Measurements from ENCODE around the gene NPAS3.

Gene NPAS3

DNA sequence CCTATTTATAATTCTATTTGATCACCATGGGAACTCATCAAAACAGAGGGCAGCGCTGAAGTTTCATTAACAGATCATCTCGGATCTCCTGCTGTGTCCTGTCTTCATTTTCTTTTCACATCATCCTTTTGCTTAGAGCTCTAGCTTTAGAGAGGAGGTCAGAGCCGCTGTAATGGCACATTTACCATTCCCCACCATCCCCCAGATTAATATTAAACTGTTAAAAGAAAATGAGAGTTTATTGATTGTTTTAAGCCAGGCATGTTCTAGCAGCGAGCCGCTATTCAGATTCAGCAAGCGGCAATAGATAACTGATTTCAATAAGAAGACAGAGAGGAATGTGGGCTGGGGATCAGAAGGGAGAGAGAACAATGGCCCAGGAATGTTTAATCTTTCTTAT lies 703.4 kb downstream of the NPAS3 start:
- no peak for DNase-seq (ENCODE audit: low read depth in 2 of 2)

DNA sequence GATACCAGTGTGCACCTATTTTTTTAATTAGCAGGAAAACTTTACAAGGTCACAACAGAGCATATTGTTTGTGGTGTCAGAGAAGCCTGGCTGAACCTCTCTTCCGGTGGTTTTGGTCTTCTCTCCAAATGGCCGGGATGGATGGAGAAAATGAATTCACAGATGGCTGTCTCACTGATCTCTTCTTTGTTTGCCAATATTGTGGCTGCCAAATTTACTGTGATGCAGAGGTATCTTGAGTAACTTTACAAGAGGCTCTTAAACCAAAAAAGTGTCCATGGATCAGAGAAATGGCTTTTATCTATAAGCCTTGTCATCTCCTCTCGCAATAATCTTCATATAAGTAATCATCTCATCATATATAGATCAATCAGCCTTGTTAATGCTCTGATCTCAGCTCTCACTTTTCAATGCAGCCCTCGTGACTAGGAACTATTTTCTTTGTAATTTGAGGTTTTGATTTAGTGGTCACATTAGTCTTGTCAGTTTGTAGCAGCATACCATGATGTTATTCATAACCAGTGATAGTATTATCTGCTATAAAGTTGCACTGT lies 704.1 kb downstream of the NPAS3 start:
- DNase-seq (ENCODE audit: low read depth in 2 of 2), result no peak

DNA sequence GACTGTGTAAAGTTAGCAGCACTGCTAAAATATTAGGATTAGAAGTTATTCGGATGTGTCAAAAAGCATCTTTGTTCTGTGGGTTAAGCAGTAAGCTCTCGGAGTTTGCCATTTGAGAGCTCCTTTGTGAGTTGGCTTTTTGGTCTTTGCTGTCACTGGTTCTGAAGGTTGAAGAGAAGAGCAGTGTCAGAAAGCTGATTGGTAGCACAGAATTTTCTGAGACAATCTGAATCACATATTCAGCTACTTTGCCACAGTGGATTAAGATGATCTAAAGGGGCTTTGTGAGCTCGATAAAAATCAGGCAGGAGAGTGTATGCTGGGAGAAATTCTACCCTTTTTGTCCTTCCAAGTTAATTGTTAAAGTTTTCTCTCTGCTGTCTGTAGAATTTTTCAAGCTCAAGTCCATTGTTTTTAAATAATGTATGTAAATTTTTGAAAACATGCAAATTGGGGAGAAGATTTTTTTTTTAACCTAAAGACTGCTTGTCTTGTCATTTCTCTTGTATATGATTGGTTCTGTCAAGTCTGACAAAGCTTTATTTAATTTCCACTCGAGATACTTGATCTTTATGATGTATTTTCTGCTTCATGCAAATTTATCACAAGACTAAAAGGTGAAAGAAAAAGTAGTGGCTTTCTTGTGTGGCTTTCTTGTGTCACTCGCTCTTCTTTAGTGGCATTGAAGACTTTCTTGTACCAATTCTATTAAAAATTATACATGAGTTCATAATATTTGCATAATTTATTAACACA lies 704.9 kb downstream of the NPAS3 start:
- DNase-seq (ENCODE audit: low read depth in 2 of 2), result no peak

DNA sequence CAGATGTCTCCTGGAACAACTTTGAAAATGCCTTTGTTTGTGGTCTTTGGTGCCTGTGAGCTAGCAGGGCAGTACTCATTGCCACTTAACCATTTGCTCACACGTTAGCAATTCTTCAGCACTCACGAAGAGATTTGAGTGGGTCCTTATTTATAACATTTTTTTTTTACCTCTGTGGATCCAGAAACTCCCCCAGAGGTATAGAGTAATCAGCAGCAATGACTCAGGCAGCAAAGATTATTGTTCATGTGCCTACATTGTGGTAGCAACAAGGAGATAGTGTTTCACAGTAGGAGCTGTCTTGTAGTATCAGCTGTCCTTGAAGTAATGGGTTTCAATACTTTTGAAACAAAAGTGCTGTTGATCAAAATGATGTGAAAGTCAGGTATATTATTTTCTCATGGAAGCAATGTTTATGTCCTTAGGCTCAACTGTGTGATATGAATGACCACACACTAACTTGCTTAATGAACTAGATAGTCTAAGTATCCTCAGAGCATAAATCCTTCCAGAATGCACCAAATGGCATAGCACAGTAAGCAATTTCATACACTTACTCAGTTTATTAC lies 708.1 kb downstream of the NPAS3 start:
- DNase-seq (ENCODE audit: low read depth in 2 of 2), result no peak

DNA sequence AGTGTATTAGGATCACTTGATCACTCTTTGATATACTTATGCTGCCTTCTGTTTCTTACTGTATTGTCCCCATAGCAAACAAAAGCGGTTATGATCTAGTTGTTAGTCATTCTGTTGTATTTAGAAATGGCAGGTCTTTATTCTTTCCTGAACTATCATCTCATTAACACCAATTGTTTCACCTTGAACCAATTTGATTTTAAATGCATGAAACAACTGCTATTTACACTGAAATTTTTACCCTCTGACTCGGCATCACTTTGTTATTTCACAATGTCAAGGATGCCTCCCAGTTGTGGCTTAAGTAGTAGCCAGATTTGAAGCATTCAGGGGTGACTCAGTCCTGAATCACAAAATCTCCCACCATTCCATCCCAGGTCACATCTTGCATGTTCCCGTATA lies 708.7 kb downstream of the NPAS3 start:
- no peak for DNase-seq (ENCODE audit: low read depth in 2 of 2)

DNA sequence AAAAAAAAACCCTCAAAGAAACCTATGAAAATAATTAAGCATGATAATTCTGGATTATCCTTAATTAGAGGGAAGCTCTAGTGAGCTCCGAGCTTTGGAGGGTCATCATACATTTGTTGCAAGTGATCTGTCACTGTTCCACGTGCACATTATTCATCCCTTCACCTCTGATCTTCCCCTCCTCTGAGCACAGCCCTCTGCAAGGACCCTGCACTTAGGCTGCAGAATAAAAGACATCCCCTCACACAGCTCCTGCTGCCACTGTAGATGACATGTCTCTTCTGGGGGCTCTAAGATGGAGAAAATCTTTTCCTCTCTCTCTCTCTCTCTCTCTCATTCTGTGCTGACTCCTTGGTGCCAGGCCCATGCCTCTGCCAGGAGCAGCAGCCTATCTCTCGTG lies 711.8 kb downstream of the NPAS3 start:
- no peak for DNase-seq (ENCODE audit: low read depth in 2 of 2)

DNA sequence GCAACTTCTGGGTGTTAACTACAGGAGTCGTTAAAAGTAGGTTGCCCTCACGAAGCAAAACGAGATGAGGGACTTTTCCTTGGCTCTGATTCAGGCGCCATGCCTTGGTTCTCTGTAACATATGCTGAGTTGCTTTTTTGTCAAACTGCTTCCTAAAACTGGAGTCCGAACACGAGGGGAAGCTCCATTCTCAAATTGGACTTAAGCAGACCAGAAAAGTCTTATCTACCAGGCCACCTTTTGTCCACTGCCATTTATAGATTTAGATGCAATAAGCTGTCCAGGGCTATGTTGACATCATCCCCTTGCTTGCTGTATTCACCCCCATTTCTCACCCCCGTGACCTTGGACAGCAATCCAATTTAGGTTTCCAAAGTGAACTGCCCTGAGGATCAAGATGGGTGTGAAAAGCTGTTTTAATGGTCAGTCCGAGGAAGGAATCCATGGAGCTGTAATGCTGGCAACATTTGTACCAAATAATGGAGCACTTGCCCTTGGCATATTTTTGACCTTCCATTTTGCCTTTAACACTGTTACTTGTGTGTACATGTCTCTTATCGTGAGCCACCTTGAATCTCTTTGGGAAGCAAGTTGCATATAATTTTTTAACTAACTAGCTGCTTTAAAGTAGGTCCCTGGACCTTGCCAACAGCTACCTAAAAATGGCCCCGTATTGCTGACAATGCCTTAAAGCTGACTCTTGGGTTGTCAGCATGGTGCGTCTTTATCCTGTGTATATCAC lies 714.1 kb downstream of the NPAS3 start:
- no peak for DNase-seq (ENCODE audit: low read depth in 2 of 2)

DNA sequence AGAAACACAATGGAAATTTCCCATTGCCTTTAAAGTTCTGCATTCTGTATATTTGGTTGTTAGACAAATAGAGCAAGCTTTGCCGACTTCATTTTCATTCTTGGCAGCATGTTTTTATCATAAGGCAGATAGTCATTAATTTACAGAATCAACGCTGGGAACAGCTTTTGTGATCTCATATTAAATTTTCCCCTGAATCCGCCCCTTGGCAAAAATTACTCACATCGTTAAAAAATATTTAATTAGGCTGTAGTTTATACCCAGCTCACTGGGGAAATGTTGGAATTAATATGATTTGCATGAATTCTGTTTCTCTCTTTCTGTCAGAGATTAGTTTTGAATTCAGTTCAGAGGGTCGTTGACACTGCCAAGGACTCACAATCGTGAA lies 714.6 kb downstream of the NPAS3 start:
- no peak for DNase-seq (ENCODE audit: low read depth in 2 of 2)

DNA sequence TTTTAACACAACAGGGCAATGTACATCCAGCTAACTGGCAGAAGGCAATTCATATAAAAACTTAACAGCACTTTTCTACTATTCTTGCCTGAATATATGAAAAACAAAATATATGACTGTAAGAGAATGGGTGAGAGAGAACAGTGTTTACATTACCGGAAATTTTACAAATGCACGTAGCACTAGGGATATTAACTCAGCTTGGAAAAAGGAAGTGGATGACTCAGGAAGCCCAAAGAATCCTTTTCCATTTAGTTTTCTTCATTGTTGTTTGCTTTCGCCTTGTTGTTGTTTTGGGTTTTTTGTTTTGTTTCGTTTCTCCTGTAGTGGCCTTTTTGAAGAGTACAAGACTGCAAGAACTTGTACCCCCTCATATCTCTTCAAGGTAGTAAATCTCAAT lies 716.7 kb downstream of the NPAS3 start:
- no peak for DNase-seq (ENCODE audit: low read depth in 2 of 2)

DNA sequence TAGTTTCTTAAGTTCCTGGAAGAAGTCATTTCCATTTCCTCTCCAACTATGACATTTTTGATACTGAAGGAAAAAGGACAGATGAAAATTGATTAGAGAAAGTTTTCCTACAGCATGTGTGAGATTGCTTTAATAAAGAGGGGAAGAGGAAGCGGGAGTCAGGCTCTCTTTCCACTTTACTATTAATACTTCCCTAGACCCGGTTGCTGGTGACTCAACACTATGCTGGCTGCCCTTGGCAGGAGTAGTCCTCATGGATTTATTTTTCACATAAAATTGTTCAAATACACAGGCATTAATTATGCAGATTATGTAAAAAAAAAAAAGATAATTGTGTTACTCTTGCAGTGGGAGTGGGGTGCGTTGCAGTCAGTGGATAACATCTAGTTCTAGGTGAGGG lies 718.8 kb downstream of the NPAS3 start:
- DNase-seq (ENCODE audit: low read depth in 2 of 2), result no peak

DNA sequence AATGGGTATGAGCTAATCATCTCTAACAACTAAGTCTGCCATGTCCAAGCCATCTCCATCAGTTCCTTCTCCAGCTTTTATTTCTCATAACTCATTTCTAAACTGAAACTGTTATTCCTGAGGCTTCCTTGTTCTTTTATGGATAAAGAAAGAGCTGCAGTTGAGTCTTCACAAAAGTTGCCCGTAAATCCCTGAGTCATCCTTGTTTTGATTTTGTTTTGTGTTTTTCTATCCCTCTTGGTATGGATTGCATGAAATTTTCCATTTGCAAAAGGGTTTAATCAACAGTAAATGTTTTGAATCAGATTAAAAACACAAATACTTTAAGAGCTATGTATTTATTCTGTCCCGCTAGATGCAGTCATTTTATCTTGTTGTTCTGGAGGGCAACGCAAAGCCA lies 721.6 kb downstream of the NPAS3 start:
- DNase-seq (ENCODE audit: low read depth in 2 of 2), result no peak

DNA sequence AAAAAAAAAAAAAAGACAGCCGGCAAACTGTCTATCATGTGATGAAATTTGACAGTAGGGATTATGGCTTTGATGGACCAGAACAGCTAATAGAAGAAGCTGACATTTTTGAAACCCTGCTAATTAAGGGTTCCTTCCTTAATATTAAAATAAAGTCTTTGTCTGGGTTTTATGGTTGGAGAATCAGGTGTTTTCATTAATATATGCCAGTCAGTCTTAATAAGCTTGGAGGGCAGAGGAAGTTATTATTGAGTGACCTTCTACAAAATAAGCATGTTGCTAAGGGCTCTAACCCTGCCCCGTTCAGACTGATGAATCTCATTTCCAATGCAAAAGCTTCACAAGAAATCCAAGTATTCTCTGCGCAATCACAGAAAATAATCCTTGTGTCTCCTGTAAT lies 722.4 kb downstream of the NPAS3 start:
- no peak for DNase-seq (ENCODE audit: low read depth in 2 of 2)

DNA sequence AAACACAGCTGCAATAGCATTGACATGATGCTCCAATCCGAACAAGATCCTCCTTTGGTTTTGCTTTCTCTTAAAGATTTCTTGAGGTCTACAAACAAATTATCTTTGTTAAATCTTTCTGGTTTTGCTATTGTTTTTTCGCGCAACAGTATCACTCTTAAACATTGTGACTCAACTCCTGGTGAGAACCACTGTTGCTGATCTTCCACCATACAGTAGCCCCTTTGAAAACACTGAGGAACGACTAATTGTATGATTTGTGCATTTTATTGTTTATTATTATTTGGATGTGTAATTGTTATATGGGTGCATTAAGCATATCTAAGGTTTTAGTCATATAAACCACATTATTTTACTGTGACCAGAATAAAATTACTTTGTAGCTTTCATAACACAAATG lies 729.4 kb downstream of the NPAS3 start:
- no peak for DNase-seq (ENCODE audit: low read depth in 2 of 2)

DNA sequence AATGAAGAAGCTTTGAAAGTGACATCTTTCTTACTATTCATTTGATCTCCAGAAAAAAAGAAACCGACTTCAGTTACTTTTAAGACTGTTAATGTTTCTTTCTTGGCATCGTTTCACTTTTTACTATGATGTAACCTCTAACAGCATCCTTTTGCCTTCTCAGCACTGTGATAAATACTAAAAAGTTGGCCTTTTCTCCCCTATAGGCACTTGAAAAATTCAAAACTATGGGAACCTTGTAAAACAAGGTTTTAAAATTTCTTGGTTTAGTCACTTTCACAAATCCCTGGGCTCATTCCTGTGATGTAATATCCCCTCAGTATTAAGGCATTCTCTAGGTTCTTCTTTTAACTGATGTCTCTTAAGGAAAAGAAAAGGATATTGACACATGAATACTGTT lies 730.4 kb downstream of the NPAS3 start:
- no peak for DNase-seq (ENCODE audit: low read depth in 2 of 2)

DNA sequence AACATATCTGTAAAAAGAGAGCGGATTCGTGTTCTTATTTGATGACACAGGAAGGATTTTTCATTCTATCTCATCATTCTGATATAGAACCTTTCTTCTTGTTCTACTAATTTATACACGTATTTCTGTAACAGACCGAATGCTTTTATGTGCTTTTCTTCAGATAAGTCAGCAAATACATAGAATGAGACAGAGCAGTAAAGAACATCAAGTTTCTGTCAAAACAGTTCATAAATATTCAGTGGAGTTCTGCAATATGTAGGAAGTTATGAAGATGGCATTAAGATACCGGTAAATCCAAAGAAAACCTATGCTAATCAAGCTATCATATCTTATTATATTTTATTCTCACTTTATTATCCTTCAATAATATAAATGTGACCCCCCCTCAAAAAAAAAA lies 731.6 kb downstream of the NPAS3 start:
- no peak for DNase-seq (ENCODE audit: low read depth in 2 of 2)

DNA sequence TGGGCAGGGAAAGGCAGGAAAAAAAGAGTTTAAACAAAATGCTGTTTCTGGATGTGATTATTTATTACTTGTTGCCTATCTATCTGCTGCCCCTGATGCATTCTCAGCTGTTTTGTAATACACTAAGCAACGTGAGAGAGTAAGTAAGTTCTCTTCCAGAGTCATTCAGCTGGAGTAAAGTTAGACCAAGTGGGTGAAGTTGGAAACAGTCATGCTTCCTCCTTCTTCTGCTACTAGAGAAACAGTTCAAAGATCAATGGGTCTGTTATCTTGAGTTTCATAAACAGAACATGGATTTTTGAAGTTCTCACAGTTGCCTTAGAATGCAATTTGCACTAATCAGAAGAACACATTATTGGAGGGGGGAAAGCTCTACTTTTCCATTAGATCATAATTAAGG lies 732.9 kb downstream of the NPAS3 start:
- DNase-seq (ENCODE audit: low read depth in 2 of 2), result no peak

DNA sequence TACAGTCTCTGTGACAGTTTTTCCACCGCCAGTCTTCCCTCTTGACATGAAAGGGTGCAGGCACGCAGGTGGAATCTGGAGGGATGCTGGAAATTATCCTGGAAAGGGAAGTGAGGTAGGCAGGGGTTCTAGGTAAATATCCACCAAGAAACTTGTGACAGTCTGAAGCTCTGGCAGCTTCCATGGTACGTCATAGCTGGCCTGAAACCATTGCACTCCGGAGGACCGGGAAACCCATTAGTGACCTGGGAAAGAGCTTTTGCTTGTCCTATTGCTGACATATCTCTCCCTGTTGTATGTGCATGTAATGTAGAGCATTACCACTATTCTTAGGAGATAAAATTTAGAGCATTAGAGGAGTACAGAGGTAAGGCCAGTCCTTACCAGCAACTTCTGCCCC lies 736.2 kb downstream of the NPAS3 start:
- DNase-seq (ENCODE audit: low read depth in 2 of 2), result no peak

DNA sequence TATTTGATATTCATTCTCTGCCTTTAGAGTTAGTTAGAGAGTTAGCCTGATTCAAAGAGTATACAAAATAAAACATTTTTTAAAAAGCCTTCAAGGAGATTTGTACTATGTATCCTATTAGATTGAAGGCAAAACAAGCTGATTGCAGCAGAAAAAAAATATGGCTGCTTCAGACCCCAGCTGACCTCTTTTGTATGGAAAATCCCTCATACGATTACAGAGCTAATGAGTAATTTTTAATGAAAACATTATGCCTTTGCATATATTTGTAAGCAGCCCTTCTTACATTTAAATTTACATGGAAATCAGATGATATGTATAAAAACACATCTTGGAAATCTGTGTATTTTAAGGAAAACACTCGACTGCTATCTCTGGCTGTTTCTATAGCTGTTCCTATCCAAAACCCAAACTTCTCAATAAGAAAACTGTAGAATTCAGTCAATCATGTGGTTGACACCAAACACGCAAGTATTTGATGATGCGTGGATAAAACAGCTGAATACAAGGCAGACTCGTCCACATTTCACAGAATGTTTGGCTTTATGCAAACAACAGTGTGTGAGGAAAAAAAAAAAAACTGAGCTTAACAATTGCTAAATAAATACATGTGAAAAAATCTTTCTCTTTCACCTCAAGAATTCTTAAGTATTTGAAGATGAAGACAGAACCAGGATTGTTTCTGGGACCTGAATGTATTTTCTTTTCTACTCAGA lies 736.9 kb downstream of the NPAS3 start:
- DNase-seq (ENCODE audit: low read depth in 2 of 2), result no peak

DNA sequence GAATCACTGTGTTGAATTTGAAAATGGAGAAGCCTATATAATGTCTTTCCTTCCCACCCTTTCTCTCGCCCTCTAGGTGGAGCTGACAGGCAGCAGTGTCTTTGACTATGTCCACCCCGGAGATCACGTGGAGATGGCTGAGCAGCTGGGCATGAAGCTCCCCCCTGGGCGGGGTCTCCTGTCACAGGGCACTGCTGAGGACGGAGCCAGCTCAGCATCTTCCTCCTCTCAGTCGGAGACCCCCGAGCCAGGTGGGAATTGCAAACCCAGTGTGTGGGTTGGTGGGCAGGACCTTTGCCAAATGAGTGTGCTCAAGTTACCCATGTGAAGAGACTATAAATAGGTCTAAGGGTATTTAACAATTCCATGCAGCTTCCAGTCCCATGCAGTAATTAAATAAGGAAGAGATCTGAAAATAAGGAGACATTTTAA lies 737.5 kb downstream of the NPAS3 start:
- DNase-seq (ENCODE audit: low read depth in 2 of 2), result no peak

DNA sequence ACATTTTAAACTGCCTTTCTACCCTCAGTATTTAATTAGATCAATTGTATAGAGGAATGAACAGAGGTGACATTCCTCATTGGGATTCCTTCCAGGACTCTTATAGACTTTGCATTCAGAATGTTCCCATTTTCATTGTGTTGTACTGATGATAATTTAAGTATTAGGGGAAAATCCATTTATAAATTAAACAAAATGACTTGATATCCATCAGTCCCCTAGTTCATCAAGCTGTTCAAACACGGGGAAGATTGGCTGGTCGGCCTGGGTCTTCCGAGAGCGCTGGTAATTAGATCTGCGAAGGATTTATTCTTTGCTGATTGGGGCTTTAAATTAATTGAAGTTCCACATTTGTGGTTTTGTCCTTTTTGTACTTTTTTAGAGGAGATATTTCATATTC lies 738.2 kb downstream of the NPAS3 start:
- no peak for DNase-seq (ENCODE audit: low read depth in 2 of 2)

DNA sequence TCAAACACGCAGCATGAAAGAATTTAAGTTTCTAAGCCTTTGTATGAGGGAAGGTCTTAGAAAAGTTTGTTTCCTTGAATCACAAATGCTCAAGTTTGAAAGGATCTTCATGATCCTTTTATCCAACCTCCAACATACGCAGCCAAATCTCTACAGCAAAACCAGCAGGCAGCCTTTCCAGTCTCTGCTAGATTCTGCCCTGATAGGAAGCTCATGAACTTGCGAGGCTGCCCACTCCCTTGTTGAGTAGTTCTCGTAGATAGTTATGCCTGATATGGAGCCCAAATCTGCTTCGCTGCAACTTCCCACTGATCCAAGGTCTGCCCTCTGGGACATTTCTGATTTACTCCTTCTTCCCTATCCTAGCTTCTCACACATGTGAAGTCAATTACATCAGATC lies 739.3 kb downstream of the NPAS3 start:
- no peak for DNase-seq (ENCODE audit: low read depth in 2 of 2)

DNA sequence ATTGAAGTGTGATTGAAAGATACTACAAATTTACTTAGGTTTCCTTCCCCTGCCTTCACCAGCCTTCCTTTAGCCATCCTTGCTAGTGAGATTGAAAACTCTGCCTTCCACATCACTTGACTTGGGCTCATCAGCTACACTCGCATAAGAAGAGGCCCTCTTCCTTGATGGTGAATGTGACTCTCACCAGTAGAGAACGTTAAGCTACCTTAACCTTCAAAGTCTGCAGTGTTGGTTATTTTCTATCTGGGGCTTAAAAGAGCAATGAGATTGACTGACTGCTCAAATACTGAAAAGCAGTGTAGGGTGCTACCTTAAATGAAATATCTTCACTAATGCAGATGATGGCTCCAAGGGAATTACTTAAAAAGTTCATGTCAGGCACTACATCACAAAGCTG lies 740.3 kb downstream of the NPAS3 start:
- DNase-seq (ENCODE audit: low read depth in 2 of 2), result no peak

Data from stimulated activated CD4-positive, alpha-beta T cell treated with anti-CD3 and anti-CD28 coated beads, Interleukin-4, amount 100 ng/mL, for 48 hours (primary cell).